Esophagus squamous epithelium (tissue), 5 donors: ENCODE results near the gene SIL1. TPM values are rescaled to one million over a fixed set of nuclear protein-coding genes. Genes with fewer than 3 reads are reported as not detected.
"Not testable (repeated sequence)": the region's sequence is repeated elsewhere in the genome, so short reads cannot be mapped to it uniquely, and the experiment has no call there.

ENCODE experiments used
- DNase-seq: peaks from one replicate; lab custom pipeline; 2025; lab: John Stamatoyannopoulos, UW
- H3K27ac ChIP-seq, 4 donors: fragments of 200-600 bp; sonication (generic); one replicate each; pipeline ENCODE4 v1.5.1; 2016 to 2019; ENCODE audit warnings: mild to moderate bottlenecking in 1 of 4
- H3K27me3 ChIP-seq, 4 donors: fragments of 200-600 bp; sonication (generic); 1 replicate in 3 of 4; 2 replicates in 1 of 4; pipeline versions ENCODE4 v1.5.1 to v1.6.0; 2017 to 2021; ENCODE audit warnings: antibody characterized with exemption in 1 of 4
- H3K36me3 ChIP-seq, 3 donors: fragments of 200-600 bp; sonication (generic); one replicate each; pipeline ENCODE4 v1.5.1; 2016 to 2019
- H3K4me1 ChIP-seq, 3 donors: fragments of 200-600 bp; sonication (generic); one replicate each; pipeline ENCODE4 v1.5.1; 2017 to 2019
- H3K4me3 ChIP-seq, 4 donors: fragments of 200-600 bp; sonication (generic); 1 replicate in 3 of 4; 2 replicates in 1 of 4; pipeline ENCODE4 v1.5.1; 2016 to 2019; ENCODE audit warnings: mild to moderate bottlenecking in 2 of 4, moderate library complexity in 1 of 4
- H3K9me3 ChIP-seq, 3 donors: fragments of 200-600 bp; sonication (generic); one replicate each; pipeline ENCODE4 v1.5.1; 2016 to 2019
- CTCF ChIP-seq, 6 experiments: fragments of 450-650 bp in 4 of 6; fragments of 200-600 bp in 2 of 6; sonication (generic) in 2 of 6; IDR thresholded peaks; one replicate each; pipeline ENCODE4 v1.5.1; 2016 to 2019; ENCODE audit warnings: antibody characterized with exemption in 6 of 6, mild to moderate bottlenecking in 4 of 6, moderate library complexity in 4 of 6
- POLR2A ChIP-seq, 4 donors: fragments of 450-650 bp; IDR thresholded peaks; one replicate each; pipeline ENCODE4 v1.6.1; 2017; ENCODE audit warnings: antibody characterized with exemption in 4 of 4, mild to moderate bottlenecking in 4 of 4, moderate library complexity in 3 of 4
- WGBS, 2 donors: methylation state at CpG; one replicate each; pipeline ENCODE4 v1.1.5; 2018; 5-methylcytosine and 5-hydroxymethylcytosine counted together
- intact Hi-C: fragments of 100-400 bp; cut with DNase I; formaldehyde crosslinking; loops from one replicate; pipeline ENCODE4 v1.15.0; 2022
- total RNA-seq, 4 donors: library from RNA; depleted of rRNA; stranded (reverse); fragments of >200 nt; gene quantifications; one replicate each; pipeline ENCODE4 v1.1.0, GENCODE V29; 2016
- donor health status: DM: yes; HTN: yes; CAD: no.

The SIL1 gene
- total RNA-seq, 4 donors from 2014 or later: 18.0 to 34.6 (median 18.3) TPM

DNA sequence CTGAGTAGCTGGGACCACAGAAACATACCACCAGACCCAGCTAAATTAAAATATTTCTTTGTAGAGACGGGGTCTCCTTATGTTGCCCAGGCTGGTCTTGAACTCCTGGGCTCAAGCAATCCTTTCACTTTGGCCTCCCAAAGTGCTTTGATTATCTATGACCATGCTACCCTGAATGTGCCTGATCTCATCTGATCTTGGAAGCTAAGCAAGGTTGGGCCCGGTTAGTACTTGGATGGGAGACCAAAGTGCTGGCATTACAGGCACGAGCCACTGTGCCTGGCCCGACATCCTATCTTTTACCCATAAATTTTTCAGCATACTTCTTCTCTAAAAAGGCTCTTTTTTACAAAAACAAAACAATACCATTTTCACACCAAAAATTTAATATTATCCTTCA is 186.0 kb downstream of the SIL1 start:
- intact Hi-C loops: no loop called here
- no peak overlapping the region for H3K4me3 ChIP-seq
- WGBS, 2 donors: 89 to 98% methylated on average over 4 of the region's 4 CpGs
- TF ChIP-seq CTCF (IDR thresholded peaks at IDR 0.05) (no peak), POLR2A (IDR thresholded peaks at IDR 0.05) (no peak)
- H3K27me3 ChIP-seq: no peaks in the 10 kb centered on the region
- H3K36me3 ChIP-seq: no peaks in the 10 kb centered on the region
- no peaks in the 10 kb centered on the region for H3K4me1 ChIP-seq
- H3K9me3 ChIP-seq: no peaks in the 10 kb centered on the region
- H3K27ac ChIP-seq: no peak overlapping the region
- no peak for DNase-seq

DNA sequence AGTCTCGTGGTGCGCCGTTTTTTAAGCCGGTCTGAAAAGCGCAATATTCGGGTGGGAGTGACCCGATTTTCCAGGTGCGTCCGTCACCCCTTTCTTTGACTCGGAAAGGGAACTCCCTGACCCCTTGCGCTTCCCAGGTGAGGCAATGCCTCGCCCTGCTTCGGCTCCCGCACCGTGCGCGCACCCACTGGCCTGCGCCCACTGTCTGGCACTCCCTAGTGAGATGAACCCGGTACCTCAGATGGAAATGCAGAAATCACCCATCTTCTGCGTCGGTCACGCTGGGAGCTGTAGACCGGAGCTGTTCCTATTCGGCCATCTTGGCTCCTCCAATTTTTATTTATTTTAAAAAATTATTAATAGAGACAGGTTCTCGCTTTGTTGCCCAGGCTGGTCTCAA is 187.0 kb downstream of the SIL1 start:
- Histone ChIP-seq H3K4me3 (peak overlapping the region; percentile 18 to 59 (median 40)), H3K27ac (peak overlapping the region; percentile 45 to 78 (median 62))
- H3K27me3 ChIP-seq, H3K36me3 ChIP-seq, intact Hi-C loops, H3K9me3 ChIP-seq, DNase-seq, H3K4me1 ChIP-seq: not testable (repeated sequence)
- WGBS, 2 donors: 18 to 44% methylated on average over 12 to 13 of the region's 25 CpGs

GRCh38 chr5:139004374-139005307 is 193.5 kb downstream of the SIL1 start:
- intact Hi-C loops: no loop called here
- DNase-seq: no peak
- no peak overlapping the region for H3K4me3 ChIP-seq
- no peaks in the 10 kb centered on the region for H3K36me3 ChIP-seq
- H3K27me3 ChIP-seq: no peaks in the 10 kb centered on the region
- H3K4me1 ChIP-seq: no peaks in the 10 kb centered on the region
- TF ChIP-seq CTCF (IDR thresholded peaks at IDR 0.05) (no peak), POLR2A (IDR thresholded peaks at IDR 0.05) (no peak)
- no peaks in the 10 kb centered on the region for H3K9me3 ChIP-seq
- H3K27ac ChIP-seq: no peak overlapping the region
- WGBS, 2 donors: 82 to 85% methylated on average over 3 of the region's 3 CpGs

DNA sequence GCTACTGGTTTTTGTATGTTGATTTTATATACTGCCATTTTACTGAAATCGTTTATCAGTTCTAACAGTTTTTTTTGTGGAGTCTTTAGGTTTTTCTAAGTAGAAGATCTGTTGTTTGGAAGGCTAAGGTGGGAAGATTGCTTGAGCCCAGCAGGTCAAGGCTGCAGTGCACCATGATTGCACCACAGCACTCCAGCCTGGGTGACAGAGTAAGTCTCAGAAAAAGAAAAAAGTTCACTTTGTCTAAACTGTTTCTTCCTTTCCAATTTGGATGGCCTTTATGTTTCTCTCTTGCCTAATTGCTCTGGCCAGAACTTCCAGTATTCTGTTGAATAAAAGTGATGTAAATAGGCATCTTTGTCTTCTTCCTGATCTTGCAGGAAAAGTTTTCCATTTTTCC is 198.5 kb downstream of the SIL1 start:
- Histone ChIP-seq H3K4me1 (no peaks in the 10 kb centered on the region), H3K36me3 (no peaks in the 10 kb centered on the region), H3K9me3 (no peaks in the 10 kb centered on the region), H3K27me3 (no peaks in the 10 kb centered on the region), H3K27ac (no peak overlapping the region), H3K4me3 (no peak overlapping the region)
- no peak for TF ChIP-seq CTCF (IDR thresholded peaks at IDR 0.05)
- no peak for TF ChIP-seq POLR2A (IDR thresholded peaks at IDR 0.05)
- WGBS, 2 donors: 69 to 89% methylated on average over 1 of the region's 1 CpG
- intact Hi-C loops: no loop called here
- DNase-seq: no peak

DNA sequence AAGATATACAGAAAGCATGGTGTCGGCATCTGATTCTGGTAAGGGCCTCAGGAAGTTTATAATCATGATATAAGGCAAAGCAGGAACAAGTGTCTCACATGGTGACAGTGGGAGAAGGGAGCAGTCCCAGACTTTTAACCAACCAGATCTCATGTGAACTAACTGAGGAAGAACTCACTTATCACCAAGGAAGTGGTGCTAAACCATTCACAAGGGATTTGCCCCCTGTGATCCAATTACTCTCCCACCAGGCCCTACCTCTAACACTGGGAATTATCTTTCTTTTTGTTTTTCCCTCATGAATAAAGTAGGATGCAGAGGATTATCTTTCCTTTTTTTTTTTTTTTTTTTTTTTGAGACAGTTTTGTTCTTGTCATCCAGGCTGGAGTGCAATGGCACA is 199.6 kb downstream of the SIL1 start:
- intact Hi-C loops: no loop called here
- Histone ChIP-seq H3K4me1 (no peaks in the 10 kb centered on the region), H3K9me3 (no peaks in the 10 kb centered on the region), H3K27ac (no peak overlapping the region), H3K36me3 (no peaks in the 10 kb centered on the region), H3K4me3 (no peak overlapping the region), H3K27me3 (no peaks in the 10 kb centered on the region)
- DNase-seq: no peak
- TF ChIP-seq CTCF (IDR thresholded peaks at IDR 0.05) (no peak), POLR2A (IDR thresholded peaks at IDR 0.05) (no peak)
- 83 to 100% methylated on average over 1 of the region's 1 CpG for WGBS, 2 donors
